GM18526 (cell line): ENCODE data around the gene PGPEP1.

ENCODE experiments used
- POLR2A ChIP-seq: IDR thresholded peaks from 3 replicates; pipeline ENCODE4 v1.6.1; 2011; ENCODE audit not compliant: insufficient read length; ENCODE audit errors: extremely low read depth

PGPEP1 gene

DNA sequence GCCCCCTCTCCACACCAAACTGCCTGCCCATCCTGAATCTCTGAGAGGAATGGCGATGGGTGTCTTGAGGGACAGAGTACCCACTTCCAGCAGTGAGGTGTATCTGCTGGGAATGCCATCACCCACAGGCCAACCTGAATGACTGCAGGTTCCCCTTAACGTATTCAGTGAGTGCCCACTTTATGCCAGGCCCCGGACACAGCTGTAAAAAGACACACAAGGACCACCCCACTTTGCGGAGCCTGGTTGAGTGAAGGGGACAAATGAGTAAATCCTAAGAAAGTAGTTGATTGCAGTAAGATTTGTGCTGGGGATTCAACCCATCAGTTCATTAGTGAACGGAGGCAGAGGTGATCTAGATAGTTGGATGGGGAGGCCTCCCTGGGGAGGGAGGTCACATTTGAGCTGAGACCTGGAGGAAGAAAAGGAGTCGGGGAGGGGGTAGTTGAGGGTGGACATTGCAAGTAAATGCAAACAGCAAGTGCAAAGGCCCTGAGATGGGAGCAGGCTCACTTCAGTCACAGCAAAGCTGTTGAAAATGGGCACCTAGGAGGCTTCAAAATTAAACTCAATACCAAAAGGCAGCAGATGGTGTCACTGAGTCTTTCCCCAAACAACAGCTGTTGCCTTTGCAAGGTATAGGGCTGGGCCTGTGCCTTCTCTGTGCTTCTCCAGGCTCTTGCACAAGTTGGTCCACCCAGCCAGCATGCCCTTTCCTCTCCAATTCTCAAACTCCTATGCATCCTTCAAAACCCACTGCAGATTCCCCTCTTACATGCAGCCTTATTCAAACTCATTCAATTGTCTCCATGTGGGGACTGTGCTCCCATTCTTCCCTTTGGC is 49.9 kb downstream of the PGPEP1 start:
- no peak for TF ChIP-seq POLR2A

DNA sequence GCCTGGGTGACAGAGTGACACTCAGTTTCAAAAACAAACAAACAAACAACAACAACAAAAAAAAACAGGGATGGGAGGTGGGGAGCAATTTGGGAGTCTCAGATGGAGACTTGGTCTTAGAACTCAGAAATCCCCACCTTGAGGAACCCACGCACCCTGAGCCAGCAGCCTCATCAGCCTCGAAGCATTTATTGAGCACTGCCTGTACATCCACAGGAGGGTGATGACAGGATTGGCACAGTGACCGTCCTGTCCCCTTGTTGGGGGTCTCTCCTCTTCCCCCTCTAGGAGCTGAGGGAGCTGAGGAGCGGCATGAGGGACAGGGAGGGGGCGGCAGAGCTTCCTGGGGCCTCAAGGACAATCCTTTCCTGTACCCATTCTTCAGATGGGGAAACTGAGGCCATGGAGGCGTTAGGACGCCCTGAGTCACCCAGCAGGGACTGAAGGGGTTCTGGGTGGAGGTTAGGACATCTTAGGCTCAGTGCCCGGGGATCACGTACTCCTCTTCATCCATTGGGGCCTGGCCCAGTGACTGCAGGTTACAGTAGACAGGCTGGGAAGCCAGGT is 51.2 kb downstream of the PGPEP1 start:
- no peak for TF ChIP-seq POLR2A

DNA sequence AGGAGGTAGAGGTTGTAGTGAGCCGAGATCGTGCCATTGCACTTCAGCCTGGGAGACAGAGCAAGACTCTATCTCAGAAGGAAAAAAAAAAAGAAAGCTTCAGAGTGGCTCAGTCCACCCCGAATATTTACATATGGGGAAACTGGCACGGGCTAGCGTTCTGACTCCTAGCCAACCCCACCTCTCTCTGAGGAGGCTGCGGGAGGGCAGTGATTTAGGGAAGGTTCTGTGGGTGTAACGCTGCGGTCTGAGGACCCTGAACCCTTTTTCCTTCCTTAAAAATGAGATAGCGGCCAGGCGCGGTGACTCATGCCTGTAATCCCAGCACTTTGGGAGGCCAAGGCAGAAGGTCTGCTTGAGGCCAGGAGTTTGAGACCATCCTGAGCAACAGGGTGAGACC is 52.0 kb downstream of the PGPEP1 start:
- no peak for TF ChIP-seq POLR2A

DNA sequence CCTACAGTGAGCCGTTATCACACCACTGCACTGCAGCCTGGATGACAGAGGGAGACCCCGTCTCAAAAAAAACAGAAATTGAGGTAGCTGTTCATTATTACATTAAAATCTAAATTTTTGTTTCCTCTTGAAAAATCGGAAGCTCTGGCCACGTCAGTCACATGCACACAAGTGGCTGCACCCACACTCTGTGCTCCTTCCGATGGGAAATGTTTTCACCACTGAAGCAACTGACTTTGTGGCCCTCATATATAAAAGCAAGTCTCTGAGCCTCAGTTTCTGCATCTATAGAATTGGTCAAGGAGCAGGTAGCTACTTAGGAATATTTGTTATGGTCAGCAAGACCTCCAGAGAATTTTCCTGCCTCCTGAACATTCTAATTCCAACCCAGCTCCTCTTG is 52.5 kb downstream of the PGPEP1 start:
- TF ChIP-seq POLR2A: no peak

DNA sequence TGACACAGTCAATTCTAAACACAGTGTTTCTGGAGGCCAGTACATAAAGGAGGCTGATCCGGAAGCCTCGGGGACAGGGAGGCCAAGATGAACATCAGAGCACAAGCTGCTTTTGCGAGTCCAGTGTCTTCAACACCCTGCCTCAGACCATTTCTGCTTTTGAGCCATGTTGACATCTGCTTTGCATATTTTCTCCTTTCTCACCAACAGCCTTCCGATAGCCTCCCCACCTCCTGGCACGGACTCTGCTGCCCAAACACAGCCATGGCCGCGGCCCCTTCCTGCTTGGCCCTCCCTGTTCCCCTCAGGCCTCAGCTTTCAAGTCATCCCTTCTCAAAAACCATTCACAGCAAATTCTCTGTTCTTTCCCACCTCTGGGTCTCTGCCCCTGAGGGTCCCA is 53.4 kb downstream of the PGPEP1 start:
- TF ChIP-seq POLR2A: no peak

DNA sequence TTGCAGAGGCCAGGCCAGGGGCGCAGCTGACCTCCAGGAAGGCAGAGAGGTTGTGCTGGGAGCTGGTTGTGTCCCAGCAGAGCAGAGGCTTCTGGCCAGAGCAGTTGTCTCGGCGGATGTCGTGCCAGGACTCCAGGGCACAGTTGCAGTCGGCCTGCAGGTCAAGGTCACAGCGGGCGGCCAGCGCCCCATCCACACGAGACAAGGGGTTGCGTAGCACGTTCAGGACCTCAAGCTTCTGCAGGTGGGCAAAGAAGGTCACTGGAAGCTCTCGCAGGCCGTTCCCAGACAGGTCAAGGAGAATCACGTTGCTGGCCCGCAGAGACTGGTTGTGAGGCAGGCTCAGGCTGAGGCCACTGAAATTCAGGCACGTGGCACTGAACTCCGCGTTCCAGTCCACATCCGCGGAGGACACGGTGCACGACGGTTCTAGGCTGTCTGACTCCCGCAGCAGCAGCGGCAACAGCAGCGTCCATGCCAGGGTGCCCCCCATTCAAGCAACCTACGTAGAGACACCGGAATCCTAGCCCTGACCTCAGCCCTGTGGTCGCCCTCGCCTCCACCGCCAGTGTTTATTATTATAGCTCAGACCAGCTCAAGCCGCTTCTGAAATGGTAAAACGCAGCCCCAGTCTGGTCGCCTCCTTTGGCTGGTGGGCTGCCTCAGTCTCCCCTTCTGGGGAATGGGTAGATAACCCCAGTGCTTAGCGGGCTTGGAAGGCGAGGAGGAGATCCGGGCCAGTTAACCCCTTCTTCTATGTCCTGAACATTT is 56.3 kb downstream of the PGPEP1 start:
- no peak for TF ChIP-seq POLR2A

DNA sequence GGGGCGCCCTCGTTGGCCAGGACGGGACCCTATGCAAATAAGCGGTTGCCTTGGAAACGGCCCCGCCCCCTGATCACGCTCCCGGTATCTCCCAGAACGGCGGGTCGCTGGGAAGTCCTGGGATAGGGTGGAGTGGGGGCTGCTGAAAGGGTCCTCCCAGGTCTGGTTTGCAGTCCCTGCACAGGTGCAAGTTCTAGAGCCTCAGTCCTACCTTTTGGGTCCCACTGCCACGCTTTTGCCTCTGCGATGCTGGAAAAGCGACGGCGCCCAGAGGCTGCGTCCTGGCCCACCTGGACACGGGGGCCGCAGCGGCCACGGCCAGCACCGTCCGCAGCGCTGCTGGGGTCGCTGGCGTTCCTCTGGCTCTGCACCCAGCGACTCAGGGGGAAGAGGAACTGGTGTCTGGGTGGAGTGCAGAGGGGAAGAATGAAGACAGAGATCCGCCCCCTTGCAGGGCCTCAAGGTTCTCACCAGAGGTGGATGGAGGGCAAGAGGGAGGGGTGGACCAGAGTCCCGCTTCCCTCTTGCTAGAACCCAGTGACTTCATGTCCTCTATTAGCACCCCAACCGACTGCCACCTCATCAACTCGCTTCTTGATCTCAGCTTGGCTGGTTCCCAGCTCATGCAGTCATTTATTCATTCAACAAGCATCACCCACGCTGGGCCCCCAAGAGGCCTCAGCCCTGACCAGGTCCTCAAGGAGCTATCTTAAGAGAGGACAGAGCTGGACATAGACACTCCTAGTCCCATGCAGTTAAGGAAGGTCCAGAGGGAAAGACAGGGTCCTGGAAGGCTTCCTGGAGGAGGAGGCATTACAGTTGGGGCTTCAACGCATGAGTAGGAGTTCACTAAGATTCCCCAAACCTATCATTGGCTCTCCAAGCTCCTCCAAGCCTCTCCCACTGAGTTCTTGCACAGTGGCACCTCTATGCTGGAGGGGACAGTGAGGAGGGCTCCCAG is 57.1 kb downstream of the PGPEP1 start, which contains the start of gene LRRC25:
Gene LRRC25 (minus strand): TSS at position 381 of the 961 bp plus-strand sequence. CDS start 659 bp downstream, outside the sequence.
- no peak for TF ChIP-seq POLR2A

DNA sequence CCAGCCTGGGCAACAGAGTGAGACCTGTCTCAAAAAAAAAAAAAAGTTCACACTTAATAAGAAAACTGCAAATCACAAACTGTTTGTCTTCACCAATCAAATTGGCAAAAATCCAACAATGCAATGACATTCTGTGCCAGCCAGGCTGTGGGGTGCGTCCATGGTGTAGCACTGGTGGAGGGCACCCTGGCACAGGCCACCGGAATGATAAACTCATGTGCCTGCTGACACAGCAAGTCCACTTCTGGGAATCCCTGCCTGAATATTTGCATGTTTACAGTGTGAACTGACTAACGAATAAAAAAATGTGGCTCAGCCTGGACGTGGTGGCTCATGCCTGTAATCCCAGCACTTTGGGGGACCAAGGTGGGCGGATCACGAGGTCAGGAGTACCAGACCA is 58.6 kb downstream of the PGPEP1 start:
- TF ChIP-seq POLR2A: no peak

DNA sequence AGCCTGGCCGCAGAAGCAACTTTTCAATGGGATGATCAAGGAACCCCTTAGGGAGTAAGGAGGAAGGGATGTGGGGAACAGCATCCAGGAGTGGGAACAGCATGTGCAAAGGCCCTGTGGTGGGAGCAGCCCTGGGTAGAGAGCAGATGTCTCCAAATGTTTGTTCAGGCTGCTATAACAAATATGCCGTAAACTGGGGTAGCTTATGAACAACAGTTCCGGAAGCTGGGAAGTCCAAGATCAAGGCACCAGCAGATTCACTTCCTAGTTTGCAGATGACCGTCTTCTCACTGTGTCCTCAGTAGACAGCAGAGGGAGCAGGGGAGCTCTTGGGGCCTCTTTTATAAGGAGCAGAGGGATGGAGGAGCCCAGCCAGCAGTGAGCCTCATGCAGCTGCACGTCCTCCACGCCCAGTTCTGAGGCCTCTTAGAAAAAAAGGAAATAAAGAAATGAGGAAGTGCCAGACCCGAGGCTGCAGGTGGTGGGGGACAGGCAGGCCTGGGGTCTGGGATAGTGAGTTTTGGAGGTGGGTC is 61.2 kb downstream of the PGPEP1 start:
- no peak for TF ChIP-seq POLR2A

DNA sequence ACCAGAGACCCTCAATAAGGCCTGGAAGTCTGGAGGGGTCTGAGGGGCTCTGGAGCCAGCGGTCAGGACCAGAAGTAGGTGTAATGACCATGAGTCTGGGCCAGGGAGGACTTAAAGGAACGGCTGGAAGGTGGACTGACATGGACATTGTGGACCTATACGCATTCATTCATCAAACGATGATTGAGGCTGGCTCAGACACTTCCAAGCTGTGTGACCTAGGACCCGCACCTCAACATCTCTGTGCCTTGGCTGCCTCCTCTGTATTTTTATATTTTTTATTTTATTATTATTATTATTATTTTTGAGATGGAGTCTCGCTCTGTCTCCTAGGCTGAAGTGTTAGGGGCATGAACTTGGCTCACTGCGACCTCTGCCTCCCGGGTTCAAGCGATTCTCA is 66.4 kb downstream of the PGPEP1 start:
- TF ChIP-seq POLR2A: no peak

DNA sequence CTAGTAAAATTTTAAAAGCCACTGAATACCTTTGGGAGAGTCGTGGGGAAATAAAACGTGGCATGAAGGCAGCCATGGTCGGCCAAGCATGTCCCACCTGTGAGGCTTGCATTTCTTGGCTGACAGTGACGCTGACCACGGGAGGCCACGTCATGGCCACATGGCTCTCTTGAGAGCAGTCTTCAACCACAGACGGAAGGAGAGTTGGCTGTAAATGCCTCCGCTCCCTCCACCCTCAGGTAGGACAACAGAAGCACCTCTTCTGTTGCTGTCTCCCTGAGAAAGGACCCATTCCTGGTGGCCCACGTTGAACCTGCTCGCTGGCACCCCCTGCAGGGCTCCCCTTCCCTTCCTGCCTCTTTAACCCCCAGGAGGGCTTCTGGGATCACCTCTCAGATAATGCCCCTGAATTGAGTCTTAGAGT is 67.7 kb downstream of the PGPEP1 start:
- TF ChIP-seq POLR2A: no peak

DNA sequence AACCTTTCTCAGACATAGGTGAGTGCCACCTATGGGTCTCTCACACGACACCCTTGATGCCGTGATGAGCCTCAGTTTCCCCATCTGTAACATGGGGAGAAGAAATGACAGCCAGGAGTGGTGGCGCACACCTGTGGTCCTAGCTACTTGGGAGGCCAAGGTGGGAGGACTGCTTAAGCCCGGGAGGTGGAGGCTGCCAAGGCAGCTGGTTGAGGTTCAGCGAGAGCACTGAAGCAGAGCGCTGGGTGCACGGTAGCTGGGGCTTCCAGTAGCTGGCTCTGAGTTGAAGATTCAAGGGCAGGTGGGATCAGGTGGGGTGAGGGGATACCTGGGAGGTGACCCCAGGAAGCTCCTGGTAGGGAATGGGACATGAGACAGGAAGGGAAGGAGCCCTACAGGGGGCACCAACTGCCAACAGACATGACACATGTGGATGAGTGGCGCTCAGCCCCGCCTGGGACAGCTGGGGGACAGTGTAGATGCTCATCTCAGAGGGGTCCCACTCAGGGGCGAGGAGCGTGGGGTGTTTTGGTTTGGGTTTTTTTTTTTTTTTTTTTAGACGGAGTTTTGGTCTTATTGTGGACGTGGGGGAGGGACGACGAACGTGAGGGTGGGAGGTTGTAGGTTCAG is 72.3 kb downstream of the PGPEP1 start:
- TF ChIP-seq POLR2A: no peak

DNA sequence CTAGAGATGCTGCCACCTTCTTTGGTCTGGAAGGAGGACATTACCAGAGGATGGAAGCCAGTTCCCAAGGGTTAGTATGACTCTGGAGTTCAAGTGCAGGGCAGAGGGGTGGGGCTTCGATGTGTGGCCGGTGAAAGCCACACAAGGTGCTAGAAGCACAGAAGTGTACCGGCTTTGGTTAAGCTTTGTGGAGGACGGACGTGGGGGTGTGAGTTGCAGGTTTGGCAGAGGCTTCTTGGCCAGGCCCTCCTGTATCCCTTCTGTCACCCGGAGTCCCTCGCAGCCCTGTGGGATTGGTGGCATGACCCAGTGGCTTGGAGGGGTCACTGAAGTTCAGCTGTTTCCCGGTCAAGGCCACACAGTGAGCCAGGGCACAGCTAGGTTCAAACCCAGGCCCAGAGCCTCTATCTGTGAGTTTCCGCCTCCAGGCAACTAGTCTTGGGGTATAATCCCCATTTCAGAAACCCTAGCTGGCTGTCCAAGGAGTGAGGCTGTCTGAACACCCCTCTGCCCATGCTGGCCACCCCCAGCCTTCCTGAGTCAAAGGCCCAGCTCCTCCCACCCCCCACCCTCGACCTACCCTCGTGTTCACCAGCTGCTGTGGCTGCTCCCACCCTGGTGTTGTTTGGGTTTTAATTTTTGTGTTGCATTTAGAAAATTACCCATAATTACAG is 74.2 kb downstream of the PGPEP1 start:
- TF ChIP-seq POLR2A: no peak
